NCI-H510A treated with DMSO at 0.1 percent for 48 hours (cell line): Measurements from ENCODE around the gene REXO4.

Experiments
- DNase-seq: peaks from one replicate; lab custom pipeline; 2025; lab: John Stamatoyannopoulos, UW

The REXO4 gene

GRCh38 chr9:133449760-133450159 is 31.9 kb upstream of the REXO4 start:
- DNase-seq: peak; percentile 32

GRCh38 chr9:133448487-133448972 is 30.7 kb upstream of the REXO4 start:
- no peak for DNase-seq

- DNase-seq: no peak
These were observed 27.6 kb upstream of the REXO4 start for GRCh38 chr9:133445293-133445969.

GRCh38 chr9:133443982-133444381 is 26.2 kb upstream of the REXO4 start:
- peak; percentile 76 for DNase-seq

- no peak for DNase-seq
These were observed 25.4 kb upstream of the REXO4 start for GRCh38 chr9:133443248-133443647.

- no peak for DNase-seq
These were observed 23.8 kb upstream of the REXO4 start for GRCh38 chr9:133441571-133441970.

- no peak for DNase-seq
These were observed 23.1 kb upstream of the REXO4 start for GRCh38 chr9:133440874-133441273.

- no peak for DNase-seq
These were observed 21.5 kb upstream of the REXO4 start for GRCh38 chr9:133439337-133439736.

GRCh38 chr9:133437753-133438531 is 20.1 kb upstream of the REXO4 start:
- no peak for DNase-seq

- no peak for DNase-seq
These were observed 18.9 kb upstream of the REXO4 start for GRCh38 chr9:133436681-133437080.

- no peak for DNase-seq
These were observed 15.6 kb upstream of the REXO4 start for GRCh38 chr9:133433351-133433843.

GRCh38 chr9:133430244-133430643 is 12.4 kb upstream of the REXO4 start:
- DNase-seq: no peak

GRCh38 chr9:133429641-133430161 is 11.9 kb upstream of the REXO4 start:
- peak; percentile 10 for DNase-seq

- DNase-seq: no peak
These were observed 11.4 kb upstream of the REXO4 start for GRCh38 chr9:133429214-133429613.

- peak; percentile 37 for DNase-seq
These were observed 10.8 kb upstream of the REXO4 start for GRCh38 chr9:133428617-133429101.

- DNase-seq: no peak
These were observed 10.0 kb upstream of the REXO4 start for GRCh38 chr9:133427658-133428348.

- no peak for DNase-seq
These were observed 8.2 kb upstream of the REXO4 start for GRCh38 chr9:133426011-133426410.

- no peak for DNase-seq
These were observed 7.3 kb upstream of the REXO4 start for GRCh38 chr9:133425049-133425632.

- DNase-seq: no peak
These were observed 6.4 kb upstream of the REXO4 start for GRCh38 chr9:133424187-133424586.

GRCh38 chr9:133423216-133423615 is 5.4 kb upstream of the REXO4 start:
- DNase-seq: no peak

- no peak for DNase-seq
These were observed 4.1 kb upstream of the REXO4 start, which contains the start of gene ADAMTS13 for GRCh38 chr9:133421615-133422542. TSS of gene ADAMTS13 (plus strand) at chr9:133422367. CDS start at chr9:133422444, 77 bp downstream.
